ENCODE data around the gene SMARCC2. TPM values are rescaled to one million over a fixed set of nuclear protein-coding genes. Genes with fewer than 3 reads are reported as not detected.

Gene SMARCC2
- total and polyA plus RNA-seq, 9 of the 15 experiments (the other 6 are each of a cell fraction or from before 2014, with no cell fraction given): 11.9 to 86.0 (median 36.6) TPM

DNA sequence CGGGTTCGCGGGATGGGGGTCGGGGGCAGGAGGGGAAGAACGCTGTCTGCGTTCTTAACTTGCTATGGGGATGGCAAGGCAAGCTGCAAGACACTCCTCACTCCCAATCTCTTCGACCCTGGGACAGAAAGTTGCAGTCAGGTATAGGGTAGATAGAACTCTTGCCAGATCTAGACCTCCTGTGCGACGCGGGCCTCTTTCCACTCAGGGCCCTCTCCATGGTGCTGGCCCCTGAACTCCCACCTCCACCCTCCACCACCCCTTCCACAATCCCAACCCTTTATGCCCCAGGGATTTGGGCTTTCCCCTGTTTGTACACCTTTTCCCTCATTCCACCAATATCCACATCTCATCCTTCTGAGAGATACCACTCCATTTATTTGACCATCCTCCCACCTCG lies 35.7 kb upstream of the SMARCC2 start (continued):
- peak; percentile 81; the same call in 1 of the 2 replicates for TF ChIP-seq MIER1 (IDR thresholded peaks at IDR 0.05; ENCODE audit: low read depth)

DNA sequence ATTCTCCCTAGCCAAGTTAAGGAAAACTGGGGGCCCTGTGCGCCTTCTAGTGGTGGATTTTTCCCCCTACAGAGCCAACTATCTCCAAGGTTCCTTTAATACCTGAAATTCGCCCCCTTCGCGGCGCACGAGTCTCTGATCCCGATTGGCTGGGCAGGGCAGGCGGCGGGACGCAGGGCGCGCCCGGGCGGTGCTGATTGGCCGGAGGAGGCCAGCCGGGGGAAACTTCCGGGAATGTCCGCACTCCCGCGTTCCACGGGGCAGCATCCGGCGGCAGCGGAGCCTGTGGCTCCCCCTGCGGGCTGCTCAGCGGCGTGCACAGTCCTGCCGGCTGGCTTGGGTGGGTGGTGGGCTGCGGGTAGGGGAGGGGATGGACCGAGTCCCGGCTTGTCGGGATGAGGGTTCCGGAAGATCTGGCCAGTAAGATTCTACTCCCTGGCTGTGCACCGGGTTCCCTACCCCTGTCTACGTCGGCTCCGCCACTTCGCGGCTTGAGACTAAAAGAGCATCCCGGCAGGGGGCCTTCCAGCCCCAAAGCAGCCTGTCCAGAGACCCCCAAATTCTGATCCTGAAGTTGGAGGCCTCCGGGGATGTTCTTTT lies 34.9 kb upstream of the SMARCC2 start, which contains the start of gene NABP2:
NABP2 (plus strand) TSS at position 241 of the 600 bp plus-strand sequence. CDS start 515 bp downstream, outside the sequence.
- FAIRE-seq (peak; percentile 91), DNase-seq (ENCODE audit: extremely low read depth in 1 of 4, low spot score in 3 of 4) (peak; percentile 98 to 100 (median 99)), ATAC-seq (peak; percentile 91)
- peak within 1 kb of the TSS; percentile 96 for H2AFZ ChIP-seq (ENCODE audit: low read depth, low read length)
- in situ Hi-C loops (cut with MboI): no loop called here
- H3K36me3 ChIP-seq (ENCODE audit: control insufficient read depth, insufficient read depth, low read length): peaks cover 9% of the 10 kb centered on the region; the same call in 2 of the 3 replicates
- peak within 1 kb of the TSS; percentile 97 for H3K4me2 ChIP-seq (ENCODE audit: insufficient read depth, low read length)
- peak within 1 kb of the TSS; percentile 93 for H3K27ac ChIP-seq (ENCODE audit: extremely low read depth, low read depth, low read length)
- peak within 1 kb of the TSS; percentile 81 to 92 for H3K9ac ChIP-seq (ENCODE audit: insufficient read depth in 1 of 2, low read depth in 2 of 2, low read length in 2 of 2)
- no peaks in the 10 kb centered on the region for H3K27me3 ChIP-seq (ENCODE audit: control insufficient read depth in 2 of 2, insufficient read depth in 2 of 2, low read length in 2 of 2)
- H3K9me3 ChIP-seq (replicated peaks; ENCODE audit: control insufficient read depth, insufficient read depth, low read depth, low read length): no peaks in the 10 kb centered on the region
- no peaks in the 10 kb centered on the region for H3K9me1 ChIP-seq (ENCODE audit: control insufficient read depth, insufficient read depth, low read length)
- BruUV-seq (replicated peaks): no TSS peak
- peaks cover 45% of the 10 kb centered on the region for H3K79me2 ChIP-seq (ENCODE audit: control insufficient read depth, insufficient read depth, low read length)
- intact Hi-C loops (cut with micrococcal nuclease): loop anchor here (1.0 to 10.0 kb wide), 6 partner anchors 18 to 179 kb away; partner anchors contain the start of genes ANKRD52, COQ10A and RPS26
- peak within 1 kb of the TSS; percentile 95 for H3K4me3 ChIP-seq
- ChIA-PET CTCF (ENCODE audit: low intra/inter-chr PET ratio) (interaction anchor here (0.6 to 2.8 kb wide), 9 partner anchors 18 to 105 kb away, joined by 3 to 31 read pairs (median 4); partner anchors contain the start of genes ANKRD52, CS, SMARCC2 and ZC3H10), POLR2A (no interaction called here)
- H3K4me1 ChIP-seq (replicated peaks in 1 of 2; ENCODE audit: control insufficient read depth in 2 of 2, insufficient read depth in 2 of 2, low read length in 2 of 2): peaks cover 26 to 31% of the 10 kb centered on the region in 2 experiments; a peak in 4 of 5 replicates
- under 1% methylated on average over 41 of the region's 41 CpGs for WGBS (ENCODE audit: insufficient coverage, low coverage, missing lambda C conversion rate)
- H4K20me1 ChIP-seq (replicated peaks; ENCODE audit: control insufficient read depth, insufficient read depth, low read length): no peaks in the 10 kb centered on the region
- TF ChIP-seq ZFPM2 (CRISPR knock-in tag; IDR thresholded peaks at IDR 0.05): 0 out of 2 replicates have a peak, but pooled peaks have one; percentile 20
- TF ChIP-seq, protein P1, sequence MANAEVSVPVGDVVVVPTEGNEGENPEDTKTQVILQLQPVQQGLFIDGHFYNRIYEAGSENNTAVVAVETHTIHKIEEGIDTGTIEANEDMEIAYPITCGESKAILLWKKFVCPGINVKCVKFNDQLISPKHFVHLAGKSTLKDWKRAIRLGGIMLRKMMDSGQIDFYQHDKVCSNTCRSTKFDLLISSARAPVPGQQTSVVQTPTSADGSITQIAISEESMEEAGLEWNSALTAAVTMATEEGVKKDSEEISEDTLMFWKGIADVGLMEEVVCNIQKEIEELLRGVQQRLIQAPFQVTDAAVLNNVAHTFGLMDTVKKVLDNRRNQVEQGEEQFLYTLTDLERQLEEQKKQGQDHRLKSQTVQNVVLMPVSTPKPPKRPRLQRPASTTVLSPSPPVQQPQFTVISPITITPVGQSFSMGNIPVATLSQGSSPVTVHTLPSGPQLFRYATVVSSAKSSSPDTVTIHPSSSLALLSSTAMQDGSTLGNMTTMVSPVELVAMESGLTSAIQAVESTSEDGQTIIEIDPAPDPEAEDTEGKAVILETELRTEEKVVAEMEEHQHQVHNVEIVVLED (CRISPR knock-in tag; IDR thresholded peaks at IDR 0.05): peak; percentile 79
- TF ChIP-seq GABPA (tag; conservative IDR thresholded peaks at IDR 0.05; ENCODE audit: low read depth): peak; percentile 94
- no peak for TF ChIP-seq ZNF217 (CRISPR knock-in tag; IDR thresholded peaks at IDR 0.05)
- TF ChIP-seq ZC3H8 (IDR thresholded peaks at IDR 0.05): no peak
- no peak; the same call in 1 of the 2 replicates for TF ChIP-seq NR2C2 (CRISPR knock-in tag; IDR thresholded peaks at IDR 0.05)
- peak; percentile 58; the same call in 1 of the 2 replicates for TF ChIP-seq NR2C2 (tag; IDR thresholded peaks at IDR 0.05)
- TF ChIP-seq, protein P2, sequence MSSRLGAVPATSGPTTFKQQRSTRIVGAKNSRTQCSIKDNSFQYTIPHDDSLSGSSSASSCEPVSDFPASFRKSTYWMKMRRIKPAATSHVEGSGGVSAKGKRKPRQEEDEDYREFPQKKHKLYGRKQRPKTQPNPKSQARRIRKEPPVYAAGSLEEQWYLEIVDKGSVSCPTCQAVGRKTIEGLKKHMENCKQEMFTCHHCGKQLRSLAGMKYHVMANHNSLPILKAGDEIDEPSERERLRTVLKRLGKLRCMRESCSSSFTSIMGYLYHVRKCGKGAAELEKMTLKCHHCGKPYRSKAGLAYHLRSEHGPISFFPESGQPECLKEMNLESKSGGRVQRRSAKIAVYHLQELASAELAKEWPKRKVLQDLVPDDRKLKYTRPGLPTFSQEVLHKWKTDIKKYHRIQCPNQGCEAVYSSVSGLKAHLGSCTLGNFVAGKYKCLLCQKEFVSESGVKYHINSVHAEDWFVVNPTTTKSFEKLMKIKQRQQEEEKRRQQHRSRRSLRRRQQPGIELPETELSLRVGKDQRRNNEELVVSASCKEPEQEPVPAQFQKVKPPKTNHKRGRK (tag; IDR thresholded peaks at IDR 0.05): no peak
- TF ChIP-seq FOXM1 (IDR thresholded peaks at IDR 0.05; ENCODE audit: low read depth): peak; percentile 41; the same call in 1 of the 2 replicates
- no peak for TF ChIP-seq FOXM1 (CRISPR knock-in tag; IDR thresholded peaks at IDR 0.05; ENCODE audit: low read depth)
- TF ChIP-seq PHF8 (IDR thresholded peaks at IDR 0.05; ENCODE audit: borderline replicate concordance, low read length): peak; percentile 69; the same call in 1 of the 2 replicates
- peak; percentile 85 for TF ChIP-seq ASH1L (IDR thresholded peaks at IDR 0.05; ENCODE audit: borderline replicate concordance, low read depth, partially characterized antibody)

All from K562 (cell line).